Amygdala (tissue), 56 donors: ENCODE results near the gene HMCN2.

Experiments
- DNase-seq, 56 donors: peaks; one replicate each; lab custom pipeline; 2025; lab: John Stamatoyannopoulos, UW

HMCN2 gene

GRCh38 chr9:130443456-130443801 is 177.9 kb downstream of the HMCN2 start:
- DNase-seq = no peak

- DNase-seq = no peak
Observed at GRCh38 chr9:130443840-130444492, 178.4 kb downstream of the HMCN2 start.

- DNase-seq = peak in 10 of 56 donors; percentile 13 to 51 (median 30)
Observed at GRCh38 chr9:130444565-130445221, 179.1 kb downstream of the HMCN2 start, which contains the start of gene ASS1. ASS1 (plus strand) TSS chr9:130444961; CDS start chr9:130452229, 7,268 bp downstream.

GRCh38 chr9:130445268-130445983 is 179.9 kb downstream of the HMCN2 start:
- DNase-seq = no peak

- peak in 8 of 56 donors; percentile 9 to 48 (median 27) for DNase-seq
Observed at GRCh38 chr9:130446101-130446861, 180.7 kb downstream of the HMCN2 start.

GRCh38 chr9:130447193-130447816 is 181.7 kb downstream of the HMCN2 start:
- no peak for DNase-seq

- no peak for DNase-seq
Observed at GRCh38 chr9:130448035-130448624, 182.6 kb downstream of the HMCN2 start.

GRCh38 chr9:130448771-130449603 is 183.4 kb downstream of the HMCN2 start:
- no peak for DNase-seq

GRCh38 chr9:130450344-130451003 is 184.9 kb downstream of the HMCN2 start:
- DNase-seq = no peak

GRCh38 chr9:130451004-130451390 is 185.4 kb downstream of the HMCN2 start:
- DNase-seq = no peak

- DNase-seq = peak in 24 of 56 donors; percentile 16 to 78 (median 29)
Observed at GRCh38 chr9:130451509-130452388, 186.2 kb downstream of the HMCN2 start.

GRCh38 chr9:130452835-130453234 is 187.3 kb downstream of the HMCN2 start:
- DNase-seq = no peak

- DNase-seq = peak in 1 of 56 donors; percentile 29
Observed at GRCh38 chr9:130453487-130453886, 187.9 kb downstream of the HMCN2 start.

GRCh38 chr9:130454096-130454811 is 188.7 kb downstream of the HMCN2 start:
- no peak for DNase-seq

GRCh38 chr9:130454812-130455325 is 189.3 kb downstream of the HMCN2 start:
- no peak for DNase-seq

- DNase-seq = no peak
Observed at GRCh38 chr9:130458027-130458803, 192.7 kb downstream of the HMCN2 start.
